Adrenal gland (tissue), 5 donors: ENCODE results near the gene RBM44.

ENCODE experiments used
- CTCF ChIP-seq, 6 experiments: fragments of 450-650 bp in 4 of 6; fragments of 200-600 bp in 2 of 6; sonication (generic) in 1 of 6; IDR thresholded peaks; 1 replicate in 5 of 6; 2 replicates in 1 of 6; pipeline versions ENCODE4 v1.5.1 to v1.8.0; 2016 to 2021; ENCODE audit warnings: antibody characterized with exemption in 6 of 6, mild to moderate bottlenecking in 2 of 6, moderate library complexity in 1 of 6
- POLR2A ChIP-seq, 2 donors: fragments of 450-650 bp; IDR thresholded peaks; one replicate each; pipeline ENCODE4 v1.6.1; 2017; ENCODE audit warnings: antibody characterized with exemption in 2 of 2, mild to moderate bottlenecking in 2 of 2, moderate library complexity in 1 of 2
- donor health status: DM: no; HTN: no; CAD: no.

GRCh38 chr2:237790353-237790752, 8.2 kb upstream of the RBM44 start:
- TF ChIP-seq CTCF (IDR thresholded peaks at IDR 0.05), result no peak
- TF ChIP-seq POLR2A (IDR thresholded peaks at IDR 0.05), result no peak
